Bronchial epithelial cell (primary cell): ENCODE measurements around the gene NCOA7. TPM values are rescaled to one million over a fixed set of nuclear protein-coding genes. Genes with fewer than 3 reads are reported as not detected.

Experiments used
- DNase-seq: peaks from one replicate; pipeline ENCODE4 v3.0.0-alpha.2; 2010; ENCODE audit warnings: low read depth
- FAIRE-seq: peaks from 2 replicates; lab custom pipeline; 2011; peaks lifted over from hg19 to GRCh38; lab: Jason Lieb, UNC
- H3K27me3 ChIP-seq: 2 replicates; pipeline ENCODE4 v1.5.1; 2011; ENCODE audit warnings: low read length; ENCODE audit not compliant: control insufficient read depth, insufficient read depth
- H3K36me3 ChIP-seq: 2 replicates; pipeline ENCODE4 v1.5.1; 2011; ENCODE audit warnings: low read length; ENCODE audit not compliant: control insufficient read depth, insufficient read depth
- H3K4me3 ChIP-seq: 2 replicates; pipeline ENCODE4 v1.5.1; 2011; ENCODE audit warnings: mild to moderate bottlenecking, low read depth, low read length, control low read depth
- CTCF ChIP-seq: IDR thresholded peaks from 2 replicates; pipeline ENCODE4 v1.5.1; 2011; ENCODE audit warnings: mild to moderate bottlenecking, moderate library complexity, low read length, control low read depth, inconsistent platforms; ENCODE audit not compliant: insufficient read depth, severe bottlenecking
- total RNA-seq: library from RNA; depleted of rRNA; stranded (reverse); fragments of >200 nt; gene quantifications from 2 replicates; pipeline ENCODE4 v1.2.1, GENCODE V29; 2014

NCOA7 gene
- total RNA-seq, 1 donor from 2014 or later, result 39.0 TPM

GRCh38 chr6:125884634-125885371, 94.0 kb downstream of the NCOA7 start:
- Histone ChIP-seq H3K36me3 (peaks cover 12% of the 10 kb centered on the region), H3K27me3 (no peaks in the 10 kb centered on the region), H3K4me3 (no peak overlapping the region)
- TF ChIP-seq CTCF, result no peak
- no peak for DNase-seq
- peak; percentile 7 for FAIRE-seq

- DNase-seq (no peak), FAIRE-seq (no peak)
- no peak for TF ChIP-seq CTCF
- H3K27me3 ChIP-seq, result no peaks in the 10 kb centered on the region
- peaks cover 7% of the 10 kb centered on the region for H3K36me3 ChIP-seq
- H3K4me3 ChIP-seq, result no peak overlapping the region
These were observed 95.3 kb downstream of the NCOA7 start for GRCh38 chr6:125886021-125886420.

- FAIRE-seq (no peak), DNase-seq (no peak)
- TF ChIP-seq CTCF, result no peak
- H3K27me3 ChIP-seq, result no peaks in the 10 kb centered on the region
- peaks cover 5% of the 10 kb centered on the region for H3K36me3 ChIP-seq
- H3K4me3 ChIP-seq, result no peak overlapping the region
These were observed 96.2 kb downstream of the NCOA7 start for GRCh38 chr6:125886914-125887313.

- H3K4me3 ChIP-seq, result no peak overlapping the region
- DNase-seq (no peak), FAIRE-seq (no peak)
- no peak for TF ChIP-seq CTCF
- peaks cover 5% of the 10 kb centered on the region for H3K36me3 ChIP-seq
- H3K27me3 ChIP-seq, result no peaks in the 10 kb centered on the region
These were observed 96.6 kb downstream of the NCOA7 start for GRCh38 chr6:125887372-125887771.

GRCh38 chr6:125888989-125889656, 98.4 kb downstream of the NCOA7 start:
- FAIRE-seq, result no peak
- TF ChIP-seq CTCF, result peak; percentile 53
- peaks cover 8% of the 10 kb centered on the region for H3K36me3 ChIP-seq
- peak; percentile 74 for DNase-seq
- no peak overlapping the region for H3K4me3 ChIP-seq
- no peaks in the 10 kb centered on the region for H3K27me3 ChIP-seq
